B cell (primary cell): ENCODE data around the gene GPBP1. TPM values are rescaled to one million over a fixed set of nuclear protein-coding genes. Genes with fewer than 3 reads are reported as not detected.

Experiments
- ATAC-seq: fragments of 200-7000 bp; cut with Tn5 transposase; one replicate; pipeline ENCODE4 v1.10.0; 2021; ENCODE audit warnings: low read depth, mild to moderate bottlenecking, moderate number of reproducible peaks, moderate library complexity
- CTCF ChIA-PET: fragments of 350-600 bp; sonication (Branson Sonifier 250); formaldehyde crosslinking; loops from one replicate; lab custom pipeline; 2021; ENCODE audit warnings: antibody characterized with exemption, inconsistent platforms; lab: Charles Lee
- POLR2A ChIA-PET: fragments of 350-600 bp; sonication (Branson Sonifier 250); formaldehyde crosslinking; loops from one replicate; lab custom pipeline; 2021; ENCODE audit warnings: antibody characterized with exemption; lab: Charles Lee
- DNase-seq: peaks from one replicate; pipeline ENCODE4 v3.0.0; 2013
- H2AFZ ChIP-seq: 2 replicates; pipeline ENCODE4 v1.6.1; 2012; ENCODE audit warnings: mild to moderate bottlenecking, low read depth, low read length; ENCODE audit not compliant: insufficient read depth, poor library complexity, severe bottlenecking
- H3K27ac ChIP-seq, 2 donors: 1 replicate in 1 of 2; 2 replicates in 1 of 2; pipeline ENCODE4 v1.5.1; 2012 to 2013; ENCODE audit warnings: low read length in 2 of 2, mild to moderate bottlenecking in 2 of 2, moderate library complexity in 1 of 2
- H3K27me3 ChIP-seq, 4 experiments: fragments of 200-600 bp in 1 of 4; sonication (generic) in 1 of 4; replicated peaks in 1 of 4; 1 replicate in 2 of 4; 2 replicates in 2 of 4; pipeline versions ENCODE4 v1.6.1 to v1.7.0; 2013 to 2016; ENCODE audit warnings: low read length in 3 of 4, mild to moderate bottlenecking in 2 of 4, mixed read lengths in 1 of 4, moderate library complexity in 1 of 4; ENCODE audit not compliant: insufficient read depth in 4 of 4, control insufficient read depth in 3 of 4; ENCODE audit errors: control extremely low read depth in 1 of 4
- H3K36me3 ChIP-seq, 2 experiments: replicated peaks in 1 of 2; 1 replicate in 1 of 2; 2 replicates in 1 of 2; pipeline versions ENCODE4 v1.6.1 to v1.7.1; 2013; ENCODE audit warnings: low read length in 1 of 2; ENCODE audit not compliant: insufficient read depth in 2 of 2, control insufficient read depth in 1 of 2; ENCODE audit errors: control extremely low read depth in 1 of 2, extremely low read depth in 1 of 2
- H3K4me1 ChIP-seq, 2 donors: fragments of 200-600 bp in 1 of 2; sonication (generic) in 1 of 2; 1 replicate in 1 of 2; 2 replicates in 1 of 2; pipeline versions ENCODE4 v1.5.1 to v1.6.1; 2013 to 2017; ENCODE audit warnings: low read length in 2 of 2; ENCODE audit not compliant: control insufficient read depth in 2 of 2, insufficient read depth in 2 of 2
- H3K4me2 ChIP-seq: replicated peaks from 2 replicates; pipeline ENCODE3; 2012; ENCODE audit warnings: mild to moderate bottlenecking, low read depth, low read length; ENCODE audit not compliant: poor library complexity, severe bottlenecking
- H3K4me3 ChIP-seq, 5 experiments: fragments of 200-600 bp in 1 of 5; sonication (generic) in 1 of 5; 1 replicate in 3 of 5; 2 replicates in 2 of 5; pipeline versions ENCODE4 v1.5.1 to v1.7.0; 2011 to 2016; ENCODE audit warnings: low read length in 4 of 5, mild to moderate bottlenecking in 4 of 5, low read depth in 2 of 5, control low read depth in 1 of 5, moderate library complexity in 1 of 5; ENCODE audit not compliant: insufficient read depth in 1 of 5; ENCODE audit errors: control extremely low read depth in 1 of 5, extremely low read depth in 1 of 5
- H3K79me2 ChIP-seq: fragments of 200-600 bp; sonication (generic); one replicate; pipeline ENCODE4 v1.6.0; 2016; ENCODE audit warnings: low read length; ENCODE audit not compliant: control insufficient read depth, insufficient read depth
- H3K9ac ChIP-seq: fragments of 200-600 bp; sonication (generic); 2 replicates; pipeline ENCODE4 v1.6.1; 2017; ENCODE audit warnings: mild to moderate bottlenecking, low read length, moderate library complexity
- H3K9me3 ChIP-seq, 3 donors: one replicate each; pipeline versions ENCODE4 v1.6.1 to v1.7.1; 2013; ENCODE audit warnings: low read length in 2 of 3; ENCODE audit not compliant: control insufficient read depth in 2 of 3, insufficient read depth in 1 of 3; ENCODE audit errors: control extremely low read depth in 1 of 3
- H4K20me1 ChIP-seq: 2 replicates; pipeline ENCODE4 v1.6.0; 2012; ENCODE audit warnings: mild to moderate bottlenecking, low read length; ENCODE audit not compliant: insufficient read depth, control insufficient read depth, poor library complexity, severe bottlenecking
- H3K27ac Mint-ChIP-seq: one replicate; pipeline ENCODE4 v1.8.0; 2021; ENCODE audit warnings: mixed read lengths
- H3K27me3 Mint-ChIP-seq: one replicate; pipeline ENCODE4 v1.8.0; 2021; ENCODE audit warnings: mixed read lengths
- H3K4me1 Mint-ChIP-seq: one replicate; pipeline ENCODE4 v1.8.0; 2021; ENCODE audit warnings: mixed read lengths
- H3K4me3 Mint-ChIP-seq: one replicate; pipeline ENCODE4 v1.8.0; 2021; ENCODE audit warnings: mixed read lengths
- H3K9me3 Mint-ChIP-seq: one replicate; pipeline ENCODE4 v1.8.0; 2022; ENCODE audit warnings: mixed read lengths; ENCODE audit not compliant: insufficient read depth
- CTCF ChIP-seq: fragments of 200-600 bp; IDR thresholded peaks from one replicate; pipeline ENCODE4 v1.8.0; 2022; ENCODE audit warnings: antibody characterized with exemption, mild to moderate bottlenecking
- EZH2 ChIP-seq: IDR thresholded peaks from 2 replicates; pipeline ENCODE4 v1.6.1; 2012; ENCODE audit warnings: borderline replicate concordance, low read depth, mild to moderate bottlenecking, moderate library complexity, low read length; ENCODE audit not compliant: insufficient read depth, poor library complexity, severe bottlenecking
- WGBS: methylation state at CpG from one replicate; pipeline ENCODE4 v1.1.5; 2013; ENCODE audit warnings: missing lambda C conversion rate; ENCODE audit not compliant: insufficient coverage; 5-methylcytosine and 5-hydroxymethylcytosine counted together
- intact Hi-C: fragments of 100-400 bp; cut with micrococcal nuclease; formaldehyde crosslinking; loops from one replicate; pipeline ENCODE4 v1.10.0; 2022
- polyA plus RNA-seq: library from polyadenylated mRNA; depleted of rRNA; stranded (reverse); fragments of >200 nt; gene quantifications from 2 replicates; pipeline ENCODE4 v1.2.3, GENCODE V29; 2012
- total RNA-seq, 2 donors: library from RNA; stranded (reverse); fragments of 120-200 nt in 1 of 2; gene quantifications; 1 replicate in 1 of 2; 2 replicates in 1 of 2; pipeline versions ENCODE4 v1.2.3 to v1.2.4, GENCODE V29; 2013 to 2022

The GPBP1 gene
- total and polyA plus RNA-seq, 2 donors (not counting 1 experiment from before 2014, with no cell fraction given): 30.9 to 152 TPM

GRCh38 chr5:57174890-57175510 lies 1.1 kb downstream of the GPBP1 start:
- POLR2A ChIA-PET: interaction anchor here (0.6 to 1.2 kb wide), 2 partner anchors 439 to 1867 kb away, joined by 3 read pairs; partner anchors contain the start of gene MTREX
- Mint-ChIP-seq H3K4me1 (peaks cover 54% of the 10 kb centered on the region), H3K27me3 (no peaks in the 10 kb centered on the region), H3K4me3 (peak overlapping the region; percentile 97), H3K9me3 (no peaks in the 10 kb centered on the region), H3K27ac (peak overlapping the region; percentile 98)
- no peak for TF ChIP-seq EZH2
- TF ChIP-seq CTCF: no peak
- Histone ChIP-seq H3K4me3 (peak overlapping the region; percentile 87 to 100 (median 96)), H3K9me3 (peaks cover 0 to 4% (median 0%) of the 10 kb centered on the region in 3 donors), H2AFZ (peak overlapping the region; percentile 71), H3K4me1 (peaks cover 57 to 61% of the 10 kb centered on the region in 2 donors), H3K79me2 (peaks cover 84% of the 10 kb centered on the region), H3K27me3 (no peaks in the 10 kb centered on the region), H3K9ac (peak overlapping the region; percentile 97), H4K20me1 (peaks cover 37% of the 10 kb centered on the region), H3K27ac (peak overlapping the region; percentile 98 to 100), H3K36me3 (peaks cover 3 to 8% of the 10 kb centered on the region in 2 experiments), H3K4me2 (peak overlapping the region; percentile 88)
- no CpG with 5 or more reads among the region's 11 CpGs for WGBS
- ATAC-seq (no peak), DNase-seq (no peak)
- CTCF ChIA-PET: interaction anchor here (1.1 to 1.9 kb wide), 4 partner anchors 15 to 265 kb away, joined by 4 to 6 read pairs (median 5); partner anchors contain the start of gene SETD9
- intact Hi-C loops: loop anchor here (2.0 to 10.0 kb wide), 7 partner anchors 14 to 1870 kb away; partner anchors contain the start of genes DHX29, MAP3K1, MTREX and PLPP1
